BJ (cell line): Measurements from ENCODE around the gene RNF213. TPM values are rescaled to one million over a fixed set of nuclear protein-coding genes. Genes with fewer than 3 reads are reported as not detected.
"Not testable (repeated sequence)": the region's sequence is repeated elsewhere in the genome, so short reads cannot be mapped to it uniquely, and the experiment has no call there.

ENCODE experiments used
- CTCF ChIA-PET: fragments of 350-600 bp; formaldehyde crosslinking; extraction: SDS; loops from one replicate; lab custom pipeline; 2021; ENCODE audit warnings: antibody characterized with exemption, inconsistent platforms; lab: Yijun Ruan, JAX
- POLR2A ChIA-PET: fragments of 300-600 bp; sonication (Branson Sonifier 250); formaldehyde crosslinking; extraction: SDS; loops from one replicate; lab custom pipeline; 2021; ENCODE audit warnings: antibody characterized with exemption; lab: Charles Lee
- DNase-seq: peaks from one replicate; pipeline ENCODE4 v3.0.0-alpha.2; 2011; ENCODE audit warnings: low read depth
- H3K27me3 ChIP-seq: 2 replicates; pipeline ENCODE4 v1.6.0; 2011; ENCODE audit warnings: low read length; ENCODE audit not compliant: control insufficient read depth, insufficient read depth
- H3K36me3 ChIP-seq: 2 replicates; pipeline ENCODE4 v1.5.1; 2011; ENCODE audit warnings: low read length; ENCODE audit not compliant: control insufficient read depth, insufficient read depth
- H3K4me3 ChIP-seq: 2 replicates; pipeline ENCODE4 v1.5.1; 2011; ENCODE audit warnings: low read depth, mild to moderate bottlenecking, control low read depth, low read length
- CTCF ChIP-seq: IDR thresholded peaks from 2 replicates; pipeline ENCODE4 v1.5.1; 2011; ENCODE audit warnings: low read depth, mild to moderate bottlenecking, control low read depth, inconsistent platforms, low read length, moderate library complexity; ENCODE audit not compliant: insufficient read depth
- polyA plus RNA-seq: library from polyadenylated mRNA; depleted of rRNA; stranded (reverse); fragments of >200 nt; gene quantifications from 2 replicates; pipeline ENCODE4 v1.2.3, GENCODE V29; 2011

The RNF213 gene
- polyA plus RNA-seq, 1 experiment, result 53.1 TPM

GRCh38 chr17:80397034-80397387 lies 136.4 kb downstream of the RNF213 start:
- no peak for DNase-seq

GRCh38 chr17:80397686-80398085 lies 137.0 kb downstream of the RNF213 start:
- no peak for DNase-seq
- Histone ChIP-seq H3K36me3 (peaks cover 10% of the 10 kb centered on the region), H3K27me3 (no peaks in the 10 kb centered on the region), H3K4me3 (no peak overlapping the region)
- ChIA-PET CTCF (no interaction called here), POLR2A (no interaction called here)
- no peak for TF ChIP-seq CTCF

More at GRCh38 chr17:80397034-80397387, 136.4 kb downstream of the RNF213 start:
- no peak overlapping the region for H3K4me3 ChIP-seq
- H3K27me3 ChIP-seq, result no peaks in the 10 kb centered on the region
- ChIA-PET CTCF (no interaction called here), POLR2A (no interaction called here)
- no peak for TF ChIP-seq CTCF
- peaks cover 10% of the 10 kb centered on the region for H3K36me3 ChIP-seq

GRCh38 chr17:80401086-80401485 lies 140.4 kb downstream of the RNF213 start:
- CTCF ChIA-PET, H3K27me3 ChIP-seq, H3K36me3 ChIP-seq, POLR2A ChIA-PET, DNase-seq, H3K4me3 ChIP-seq: not testable (repeated sequence)

GRCh38 chr17:80402102-80402501 lies 141.4 kb downstream of the RNF213 start:
- CTCF ChIA-PET, POLR2A ChIA-PET, H3K4me3 ChIP-seq, H3K36me3 ChIP-seq, H3K27me3 ChIP-seq, DNase-seq: not testable (repeated sequence)

- no peak for TF ChIP-seq CTCF
- no peaks in the 10 kb centered on the region for H3K36me3 ChIP-seq
- no peak overlapping the region for H3K4me3 ChIP-seq
- CTCF ChIA-PET, result interaction anchor here (1.3 kb wide), 1 partner anchor 9 kb away, joined by 3 read pairs; no protein-coding TSS in a partner anchor
- POLR2A ChIA-PET, result no interaction called here
- no peak for DNase-seq
- H3K27me3 ChIP-seq, result peaks cover 2% of the 10 kb centered on the region; the same call in 1 of the 2 replicates
Observed at GRCh38 chr17:80402959-80403358, 142.3 kb downstream of the RNF213 start.

GRCh38 chr17:80406146-80406545 lies 145.5 kb downstream of the RNF213 start:
- no peak for DNase-seq
- H3K27me3 ChIP-seq, result peaks cover 2% of the 10 kb centered on the region; the same call in 1 of the 2 replicates
- ChIA-PET POLR2A (no interaction called here), CTCF (no interaction called here)
- no peak overlapping the region for H3K4me3 ChIP-seq
- TF ChIP-seq CTCF, result no peak
- H3K36me3 ChIP-seq, result no peaks in the 10 kb centered on the region

GRCh38 chr17:80407917-80408316 lies 147.3 kb downstream of the RNF213 start:
- POLR2A ChIA-PET, DNase-seq, CTCF ChIA-PET, H3K36me3 ChIP-seq, H3K27me3 ChIP-seq, H3K4me3 ChIP-seq: not testable (repeated sequence)
